Fibroblast of skin of right quadriceps (primary cell): ENCODE results near the gene SUPT3H.
"Not testable (repeated sequence)": the region's sequence is repeated elsewhere in the genome, so short reads cannot be mapped to it uniquely, and the experiment has no call there.

Experiments
- DNase-seq: peaks from one replicate; pipeline ENCODE4 v3.0.0-alpha.2; 2013

Gene SUPT3H

GRCh38 chr6:44935693-44936300 is 441.9 kb downstream of the SUPT3H start:
- no peak for DNase-seq

- no peak for DNase-seq
Observed at GRCh38 chr6:44933108-44933507, 444.6 kb downstream of the SUPT3H start.

GRCh38 chr6:44932651-44933091 is 445.1 kb downstream of the SUPT3H start:
- DNase-seq: no peak

- DNase-seq: no peak
Observed at GRCh38 chr6:44931385-44931784, 446.3 kb downstream of the SUPT3H start.

GRCh38 chr6:44926556-44926955 is 451.2 kb downstream of the SUPT3H start:
- no peak for DNase-seq

GRCh38 chr6:44925100-44925739 is 452.5 kb downstream of the SUPT3H start:
- DNase-seq: peak; percentile 19

GRCh38 chr6:44923444-44923843 is 454.3 kb downstream of the SUPT3H start:
- DNase-seq: no peak

GRCh38 chr6:44921798-44922197 is 455.9 kb downstream of the SUPT3H start:
- DNase-seq: no peak

GRCh38 chr6:44920952-44921491 is 456.7 kb downstream of the SUPT3H start:
- DNase-seq: no peak

GRCh38 chr6:44918671-44919296 is 458.9 kb downstream of the SUPT3H start:
- DNase-seq: peak; percentile 71

- DNase-seq: peak; percentile 5
Observed at GRCh38 chr6:44917430-44917829, 460.3 kb downstream of the SUPT3H start.

- peak; percentile 44 for DNase-seq
Observed at GRCh38 chr6:44915111-44915510, 462.6 kb downstream of the SUPT3H start.

- no peak for DNase-seq
Observed at GRCh38 chr6:44914141-44914540, 463.6 kb downstream of the SUPT3H start.

GRCh38 chr6:44906761-44907160 is 471.0 kb downstream of the SUPT3H start:
- no peak for DNase-seq

GRCh38 chr6:44900358-44900757 is 477.4 kb downstream of the SUPT3H start:
- DNase-seq: not testable (repeated sequence)

- DNase-seq: peak; percentile 83
Observed at GRCh38 chr6:44898296-44898930, 479.3 kb downstream of the SUPT3H start.

GRCh38 chr6:44897316-44897715 is 480.4 kb downstream of the SUPT3H start:
- no peak for DNase-seq

- DNase-seq: peak; percentile 15
Observed at GRCh38 chr6:44896701-44897100, 481.0 kb downstream of the SUPT3H start.

- DNase-seq: no peak
Observed at GRCh38 chr6:44892579-44892978, 485.2 kb downstream of the SUPT3H start.

GRCh38 chr6:44879071-44879470 is 498.7 kb downstream of the SUPT3H start:
- not testable (repeated sequence) for DNase-seq

- DNase-seq: not testable (repeated sequence)
Observed at GRCh38 chr6:44876638-44877037, 501.1 kb downstream of the SUPT3H start.

- DNase-seq: no peak
Observed at GRCh38 chr6:44869321-44869897, 508.3 kb downstream of the SUPT3H start.

- no peak for DNase-seq
Observed at GRCh38 chr6:44868910-44869309, 508.8 kb downstream of the SUPT3H start.
